ENCODE results near the gene PCNX3. TPM values are rescaled to one million over a fixed set of nuclear protein-coding genes. Genes with fewer than 3 reads are reported as not detected.

PCNX3 gene
- total and polyA plus RNA-seq, 2 of the 4 experiments (the other 2 are of a cell fraction): 5.6 to 33.2 TPM

DNA sequence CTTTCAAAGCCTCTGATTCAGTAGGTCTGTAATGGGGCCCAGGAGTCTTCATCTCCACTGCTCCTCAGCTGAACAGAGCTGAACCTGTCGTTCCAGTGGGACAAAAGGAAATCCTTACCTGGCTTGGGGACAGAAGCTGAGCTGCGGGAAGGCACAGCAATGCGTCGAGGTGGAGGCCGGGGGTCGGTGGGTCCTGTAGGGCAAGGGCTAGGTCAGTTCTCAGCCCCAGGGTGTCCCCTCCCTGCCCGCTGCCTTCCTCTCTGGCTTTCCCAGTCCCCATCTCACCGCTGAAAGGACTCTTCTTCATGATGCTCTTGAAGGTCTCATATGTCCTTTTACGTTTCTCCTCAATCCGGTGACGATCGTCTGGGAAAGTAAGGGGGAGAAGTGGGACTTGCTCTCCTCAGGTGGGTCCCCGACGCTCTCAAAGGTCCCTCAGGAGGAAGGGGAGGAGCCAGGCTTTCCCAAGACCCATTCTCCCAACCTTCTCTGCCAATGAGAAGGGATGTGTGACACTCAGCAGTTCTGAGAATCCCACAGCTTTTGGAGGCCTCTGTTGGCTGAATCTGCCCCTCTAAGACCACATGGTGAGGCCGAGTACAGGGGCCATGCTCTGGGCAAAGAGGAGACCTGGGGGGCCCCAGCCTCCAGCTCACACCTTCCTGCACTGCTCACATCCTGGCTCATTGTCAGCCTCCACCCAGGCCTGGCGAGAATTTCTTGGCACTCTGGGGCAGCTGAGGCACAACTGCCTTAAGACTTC is 40.2 kb downstream of the PCNX3 start:
- no TSS peak for BruUV-seq (replicated peaks)

More for the DNA sequence above, 40.2 kb downstream of the PCNX3 start:
- ChIA-PET CTCF (no interaction called here), POLR2A (ENCODE audit: unreplicated experiment) (no interaction called here)
- H2AK5ac ChIP-seq (ENCODE audit: low read depth, low read length): no peak overlapping the region
- H3K9me3 ChIP-seq (ENCODE audit: control insufficient read depth, insufficient read depth, low read length): no peaks in the 10 kb centered on the region
- H3K18ac ChIP-seq (ENCODE audit: low read depth, low read length): no peak overlapping the region
- no peak overlapping the region for H2BK120ac ChIP-seq (ENCODE audit: low read depth, low read length)
- H4K91ac ChIP-seq (ENCODE audit: insufficient read depth, low read depth, low read length): no peak overlapping the region
- in situ Hi-C loops (cut with MboI; ENCODE audit: low sequenced_read_pairs) (no loop called here), intact Hi-C loops (cut with micrococcal nuclease) (no loop called here), dilution Hi-C loops (cut with HindIII; ENCODE audit: low sequenced_read_pairs, unreplicated experiment) (no loop called here)
- no peak overlapping the region for H3K4me3 ChIP-seq (ENCODE audit: insufficient read depth, low read depth, low read length)
- ATAC-seq (ENCODE audit: low read depth) (no peak), DNase-seq (no peak)
- H3K27ac ChIP-seq (ENCODE audit: insufficient read depth, low read length): no peak overlapping the region
- no peak overlapping the region for H4K8ac ChIP-seq (ENCODE audit: low read depth in 2 of 2, low read length in 2 of 2)
- no peak overlapping the region for H2BK15ac ChIP-seq (ENCODE audit: low read depth, low read length)
- TF ChIP-seq MAFK (IDR thresholded peaks at IDR 0.05; ENCODE audit: low read depth, low read length): no peak
- no peak for TF ChIP-seq CHD1 (IDR thresholded peaks at IDR 0.05; ENCODE audit: low read depth, low read length)
- TF ChIP-seq, protein P1, sequence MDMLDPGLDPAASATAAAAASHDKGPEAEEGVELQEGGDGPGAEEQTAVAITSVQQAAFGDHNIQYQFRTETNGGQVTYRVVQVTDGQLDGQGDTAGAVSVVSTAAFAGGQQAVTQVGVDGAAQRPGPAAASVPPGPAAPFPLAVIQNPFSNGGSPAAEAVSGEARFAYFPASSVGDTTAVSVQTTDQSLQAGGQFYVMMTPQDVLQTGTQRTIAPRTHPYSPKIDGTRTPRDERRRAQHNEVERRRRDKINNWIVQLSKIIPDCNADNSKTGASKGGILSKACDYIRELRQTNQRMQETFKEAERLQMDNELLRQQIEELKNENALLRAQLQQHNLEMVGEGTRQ (IDR thresholded peaks at IDR 0.05; ENCODE audit: low read depth, low read length): no peak
- no peak for TF ChIP-seq FOS (IDR thresholded peaks at IDR 0.05; ENCODE audit: low read depth, low read length)
- TF ChIP-seq BHLHE40 (IDR thresholded peaks at IDR 0.05; ENCODE audit: low read depth, low read length): no peak
- TF ChIP-seq, protein P2, sequence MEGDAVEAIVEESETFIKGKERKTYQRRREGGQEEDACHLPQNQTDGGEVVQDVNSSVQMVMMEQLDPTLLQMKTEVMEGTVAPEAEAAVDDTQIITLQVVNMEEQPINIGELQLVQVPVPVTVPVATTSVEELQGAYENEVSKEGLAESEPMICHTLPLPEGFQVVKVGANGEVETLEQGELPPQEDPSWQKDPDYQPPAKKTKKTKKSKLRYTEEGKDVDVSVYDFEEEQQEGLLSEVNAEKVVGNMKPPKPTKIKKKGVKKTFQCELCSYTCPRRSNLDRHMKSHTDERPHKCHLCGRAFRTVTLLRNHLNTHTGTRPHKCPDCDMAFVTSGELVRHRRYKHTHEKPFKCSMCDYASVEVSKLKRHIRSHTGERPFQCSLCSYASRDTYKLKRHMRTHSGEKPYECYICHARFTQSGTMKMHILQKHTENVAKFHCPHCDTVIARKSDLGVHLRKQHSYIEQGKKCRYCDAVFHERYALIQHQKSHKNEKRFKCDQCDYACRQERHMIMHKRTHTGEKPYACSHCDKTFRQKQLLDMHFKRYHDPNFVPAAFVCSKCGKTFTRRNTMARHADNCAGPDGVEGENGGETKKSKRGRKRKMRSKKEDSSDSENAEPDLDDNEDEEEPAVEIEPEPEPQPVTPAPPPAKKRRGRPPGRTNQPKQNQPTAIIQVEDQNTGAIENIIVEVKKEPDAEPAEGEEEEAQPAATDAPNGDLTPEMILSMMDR (conservative IDR thresholded peaks at IDR 0.05; ENCODE audit: low read depth, low read length): no peak
- no peak for TF ChIP-seq POLR2A (IDR thresholded peaks at IDR 0.05; ENCODE audit: low read depth, low read length)
- TF ChIP-seq RCOR1 (IDR thresholded peaks at IDR 0.05; ENCODE audit: insufficient replicate concordance, low read length): no peak
- TF ChIP-seq RFX5 (IDR thresholded peaks at IDR 0.05; ENCODE audit: low read depth, low read length): no peak
- no peak for TF ChIP-seq MXI1 (IDR thresholded peaks at IDR 0.05; ENCODE audit: borderline replicate concordance, low read depth, low read length)
- TF ChIP-seq RAD21 (IDR thresholded peaks at IDR 0.05; ENCODE audit: low read length): no peak
- TF ChIP-seq, protein P3, sequence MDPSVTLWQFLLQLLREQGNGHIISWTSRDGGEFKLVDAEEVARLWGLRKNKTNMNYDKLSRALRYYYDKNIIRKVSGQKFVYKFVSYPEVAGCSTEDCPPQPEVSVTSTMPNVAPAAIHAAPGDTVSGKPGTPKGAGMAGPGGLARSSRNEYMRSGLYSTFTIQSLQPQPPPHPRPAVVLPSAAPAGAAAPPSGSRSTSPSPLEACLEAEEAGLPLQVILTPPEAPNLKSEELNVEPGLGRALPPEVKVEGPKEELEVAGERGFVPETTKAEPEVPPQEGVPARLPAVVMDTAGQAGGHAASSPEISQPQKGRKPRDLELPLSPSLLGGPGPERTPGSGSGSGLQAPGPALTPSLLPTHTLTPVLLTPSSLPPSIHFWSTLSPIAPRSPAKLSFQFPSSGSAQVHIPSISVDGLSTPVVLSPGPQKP (IDR thresholded peaks at IDR 0.05; ENCODE audit: borderline replicate concordance, low read depth, low read length): no peak
- TF ChIP-seq MAZ (IDR thresholded peaks at IDR 0.05; ENCODE audit: borderline replicate concordance, low read depth, low read length): no peak
- TF ChIP-seq SMC3 (IDR thresholded peaks at IDR 0.05; ENCODE audit: low read depth, low read length): no peak
- TF ChIP-seq NFE2L2 (IDR thresholded peaks at IDR 0.05; ENCODE audit: low read depth, low read length): no peak
- H3K14ac ChIP-seq (replicated peaks; ENCODE audit: low read depth, low read length): no peak overlapping the region
- 100% methylated on average over 2 of the region's 16 CpGs; no CpG with 5 or more reads in 1 of the 2 experiments for WGBS, 2 experiments (ENCODE audit: extremely low coverage in 2 of 2, insufficient read length in 1 of 2)
- H3K27me3 ChIP-seq (ENCODE audit: control insufficient read depth, insufficient read depth, low read length): no peaks in the 10 kb centered on the region
- no peak overlapping the region for H3K56ac ChIP-seq (ENCODE audit: extremely low read depth, insufficient read depth, low read length)
- H3K4me1 ChIP-seq (ENCODE audit: control insufficient read depth, insufficient read depth, low read length): peaks cover 17% of the 10 kb centered on the region
- H4K20me1 ChIP-seq (ENCODE audit: insufficient read depth, low read length): peaks cover 10% of the 10 kb centered on the region; the same call in 1 of the 2 replicates
- no peak overlapping the region for H2BK5ac ChIP-seq (ENCODE audit: low read depth, low read length, poor library complexity, severe bottlenecking)
- peaks cover 14% of the 10 kb centered on the region for H3K9me1 ChIP-seq (ENCODE audit: insufficient read depth, low read length)
- no peak overlapping the region for H3K4me2 ChIP-seq (ENCODE audit: low read depth, low read length)
- peaks cover 65% of the 10 kb centered on the region for H3K36me3 ChIP-seq (ENCODE audit: control insufficient read depth, insufficient read depth, low read length)
- H2AFZ ChIP-seq (replicated peaks; ENCODE audit: low read length, poor library complexity): no peak overlapping the region
- no peak overlapping the region for H3K4ac ChIP-seq (ENCODE audit: low read depth, low read length)
- no peak overlapping the region for H2AK9ac ChIP-seq (replicated peaks; ENCODE audit: low read depth, low read length, poor library complexity)
- H4K5ac ChIP-seq (ENCODE audit: low read depth, low read length): no peak overlapping the region
- H3K79me1 ChIP-seq (ENCODE audit: low read depth in 1 of 2, low read length in 2 of 2): peaks cover 39 to 66% of the 10 kb centered on the region in 2 experiments; a peak in 3 of 4 replicates
- no peak overlapping the region for H2BK20ac ChIP-seq (ENCODE audit: low read depth, low read length)
- H3K9ac ChIP-seq (ENCODE audit: low read depth, low read length): no peak overlapping the region
- no peak overlapping the region for H3K23ac ChIP-seq (ENCODE audit: low read depth, low read length)
